GM23338 (cell line): ENCODE measurements around the gene USH2A.

Experiments
- JUNB ChIP-seq: IDR thresholded peaks from one replicate; pipeline ENCODE4 v1.6.1; 2016; ENCODE audit warnings: antibody characterized with exemption; ENCODE audit not compliant: unreplicated experiment
- POLR2AphosphoS5 ChIP-seq: IDR thresholded peaks from 2 replicates; pipeline ENCODE4 v1.6.1; 2016; ENCODE audit warnings: antibody characterized with exemption, low read depth
- TF ChIP-seq, protein P1 (sequence below), 2 experiments: fragments of 200-600 bp in 1 of 2; sonication (generic) in 1 of 2; conservative IDR thresholded peaks; 2 replicates each; pipeline versions ENCODE4 v1.5.1 to v1.6.1; 2016 to 2017; ENCODE audit warnings: antibody characterized with exemption in 2 of 2, low read depth in 2 of 2, mild to moderate bottlenecking in 2 of 2, moderate library complexity in 1 of 2

GRCh38 chr1:216293683-216294082 lies 129.6 kb downstream of the USH2A start:
- TF ChIP-seq, protein P1, sequence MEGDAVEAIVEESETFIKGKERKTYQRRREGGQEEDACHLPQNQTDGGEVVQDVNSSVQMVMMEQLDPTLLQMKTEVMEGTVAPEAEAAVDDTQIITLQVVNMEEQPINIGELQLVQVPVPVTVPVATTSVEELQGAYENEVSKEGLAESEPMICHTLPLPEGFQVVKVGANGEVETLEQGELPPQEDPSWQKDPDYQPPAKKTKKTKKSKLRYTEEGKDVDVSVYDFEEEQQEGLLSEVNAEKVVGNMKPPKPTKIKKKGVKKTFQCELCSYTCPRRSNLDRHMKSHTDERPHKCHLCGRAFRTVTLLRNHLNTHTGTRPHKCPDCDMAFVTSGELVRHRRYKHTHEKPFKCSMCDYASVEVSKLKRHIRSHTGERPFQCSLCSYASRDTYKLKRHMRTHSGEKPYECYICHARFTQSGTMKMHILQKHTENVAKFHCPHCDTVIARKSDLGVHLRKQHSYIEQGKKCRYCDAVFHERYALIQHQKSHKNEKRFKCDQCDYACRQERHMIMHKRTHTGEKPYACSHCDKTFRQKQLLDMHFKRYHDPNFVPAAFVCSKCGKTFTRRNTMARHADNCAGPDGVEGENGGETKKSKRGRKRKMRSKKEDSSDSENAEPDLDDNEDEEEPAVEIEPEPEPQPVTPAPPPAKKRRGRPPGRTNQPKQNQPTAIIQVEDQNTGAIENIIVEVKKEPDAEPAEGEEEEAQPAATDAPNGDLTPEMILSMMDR (conservative IDR thresholded peaks at IDR 0.05; ENCODE audit: low read depth in 2 of 2), result no peak
- TF ChIP-seq POLR2AphosphoS5 (no peak), JUNB (no peak)
